ENCODE results near the gene WWC2.

WWC2 gene

DNA sequence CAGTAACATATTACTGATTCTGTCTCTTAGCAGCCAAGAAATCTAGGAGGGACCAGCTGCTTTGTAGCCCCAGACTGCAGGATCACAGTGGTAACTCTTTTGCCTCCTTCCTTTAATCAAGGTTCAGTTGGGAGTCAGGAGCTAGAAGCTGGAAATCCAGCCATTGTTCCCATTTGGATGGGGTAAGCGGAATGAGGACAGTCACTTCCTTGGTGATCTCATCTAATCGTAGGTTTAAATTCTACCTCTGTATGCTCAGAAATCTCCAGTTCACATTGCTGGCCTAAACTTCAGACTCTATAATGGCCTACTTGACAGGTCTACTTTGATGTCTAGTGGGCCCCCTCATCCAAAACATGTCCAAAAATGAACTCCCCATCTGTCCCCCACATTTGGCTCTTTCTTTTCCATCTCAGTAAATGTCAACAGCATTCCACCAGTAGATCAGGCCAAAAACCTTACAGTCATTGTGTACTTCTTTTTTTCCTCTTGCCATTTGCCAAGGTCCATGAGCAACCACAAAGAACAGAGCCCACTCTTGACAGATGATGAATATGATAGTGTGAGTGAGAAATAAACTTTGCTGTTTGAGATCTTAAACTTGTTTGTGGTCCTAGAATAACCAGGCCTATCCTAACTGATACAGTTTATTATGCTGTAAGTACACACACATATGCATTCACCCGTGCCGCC lies 40.1 kb downstream of the WWC2 start:
- Histone ChIP-seq H3K56ac (ENCODE audit: low read length) (no peak overlapping the region), H3K27ac (ENCODE audit: low read depth, low read length) (no peak overlapping the region), H4K5ac (ENCODE audit: low read length) (no peak overlapping the region), H2BK15ac (replicated peaks; ENCODE audit: low read depth) (no peak overlapping the region), H3K4me3 (ENCODE audit: low read length) (no peak overlapping the region), H3K79me2 (ENCODE audit: control insufficient read depth, insufficient read depth, low read length) (peaks cover 59% of the 10 kb centered on the region), H3K79me1 (ENCODE audit: low read length) (peaks cover 7% of the 10 kb centered on the region), H3K4ac (ENCODE audit: low read depth, low read length) (no peak overlapping the region), H3K23ac (ENCODE audit: low read length) (no peak overlapping the region), H4K8ac (ENCODE audit: low read depth, low read length) (no peak overlapping the region), H2BK120ac (ENCODE audit: low read depth, low read length) (no peak overlapping the region), H2BK5ac (ENCODE audit: low read length) (no peak overlapping the region), H3K4me2 (ENCODE audit: low read length) (no peak overlapping the region), H3K18ac (ENCODE audit: low read length) (no peak overlapping the region), H3K9ac (ENCODE audit: low read length) (no peak overlapping the region), H2AK5ac (ENCODE audit: low read length) (no peak overlapping the region), H3K4me1 (ENCODE audit: control insufficient read depth, low read depth, low read length) (peaks cover 7% of the 10 kb centered on the region), H3K27me3 (ENCODE audit: insufficient read depth, low read length, poor library complexity) (no peaks in the 10 kb centered on the region), H3K36me3 (ENCODE audit: control insufficient read depth, insufficient read depth, low read length) (no peaks in the 10 kb centered on the region)
- DNase-seq, result peak; percentile 31
- WGBS (ENCODE audit: extremely low coverage, insufficient coverage, low lambda C conversion rate), result no CpG with 5 or more reads among the region's 4 CpGs

GRCh38 chr4:183139972-183140570 lies 41.0 kb downstream of the WWC2 start:
- no peak overlapping the region for H4K5ac ChIP-seq (ENCODE audit: low read length)
- no peak overlapping the region for H3K4me3 ChIP-seq (ENCODE audit: low read length)
- no peak overlapping the region for H3K4ac ChIP-seq (ENCODE audit: low read depth, low read length)
- H3K27me3 ChIP-seq (ENCODE audit: insufficient read depth, low read length, poor library complexity), result no peaks in the 10 kb centered on the region
- H3K56ac ChIP-seq (ENCODE audit: low read length), result no peak overlapping the region
- no peak overlapping the region for H3K27ac ChIP-seq (ENCODE audit: low read depth, low read length)
- no peak overlapping the region for H2AK5ac ChIP-seq (ENCODE audit: low read length)
- H3K23ac ChIP-seq (ENCODE audit: low read length), result no peak overlapping the region
- peaks cover 61% of the 10 kb centered on the region for H3K79me2 ChIP-seq (ENCODE audit: control insufficient read depth, insufficient read depth, low read length)
- H3K79me1 ChIP-seq (ENCODE audit: low read length), result peaks cover 7% of the 10 kb centered on the region
- no peak for DNase-seq
- no peak overlapping the region for H3K18ac ChIP-seq (ENCODE audit: low read length)
- H3K36me3 ChIP-seq (ENCODE audit: control insufficient read depth, insufficient read depth, low read length), result no peaks in the 10 kb centered on the region
- WGBS (ENCODE audit: extremely low coverage, insufficient coverage, low lambda C conversion rate), result no CpG with 5 or more reads among the region's 9 CpGs
- no peak overlapping the region for H2BK120ac ChIP-seq (ENCODE audit: low read depth, low read length)
- no peak overlapping the region for H4K8ac ChIP-seq (ENCODE audit: low read depth, low read length)
- no peak overlapping the region for H3K9ac ChIP-seq (ENCODE audit: low read length)
- H3K4me1 ChIP-seq (ENCODE audit: control insufficient read depth, low read depth, low read length), result peaks cover 7% of the 10 kb centered on the region
- no peak overlapping the region for H3K4me2 ChIP-seq (ENCODE audit: low read length)
- no peak overlapping the region for H2BK15ac ChIP-seq (replicated peaks; ENCODE audit: low read depth)
- H2BK5ac ChIP-seq (ENCODE audit: low read length), result no peak overlapping the region

- no peak overlapping the region for H4K5ac ChIP-seq (ENCODE audit: low read length)
- no peak overlapping the region for H3K23ac ChIP-seq (ENCODE audit: low read length)
- no peak overlapping the region for H3K56ac ChIP-seq (ENCODE audit: low read length)
- peak; percentile 50 for DNase-seq
- no CpG with 5 or more reads among the region's 2 CpGs for WGBS (ENCODE audit: extremely low coverage, insufficient coverage, low lambda C conversion rate)
- no peak overlapping the region for H3K4me3 ChIP-seq (ENCODE audit: low read length)
- no peaks in the 10 kb centered on the region for H3K27me3 ChIP-seq (ENCODE audit: insufficient read depth, low read length, poor library complexity)
- H3K4me1 ChIP-seq (ENCODE audit: control insufficient read depth, low read depth, low read length), result peaks cover 7% of the 10 kb centered on the region
- no peak overlapping the region for H3K4me2 ChIP-seq (ENCODE audit: low read length)
- H3K36me3 ChIP-seq (ENCODE audit: control insufficient read depth, insufficient read depth, low read length), result no peaks in the 10 kb centered on the region
- no peak overlapping the region for H3K9ac ChIP-seq (ENCODE audit: low read length)
- peaks cover 7% of the 10 kb centered on the region for H3K79me1 ChIP-seq (ENCODE audit: low read length)
- H3K18ac ChIP-seq (ENCODE audit: low read length), result no peak overlapping the region
- H4K8ac ChIP-seq (ENCODE audit: low read depth, low read length), result no peak overlapping the region
- no peak overlapping the region for H2BK15ac ChIP-seq (replicated peaks; ENCODE audit: low read depth)
- H3K4ac ChIP-seq (ENCODE audit: low read depth, low read length), result no peak overlapping the region
- no peak overlapping the region for H2BK5ac ChIP-seq (ENCODE audit: low read length)
- H3K27ac ChIP-seq (ENCODE audit: low read depth, low read length), result no peak overlapping the region
- H2AK5ac ChIP-seq (ENCODE audit: low read length), result no peak overlapping the region
- peaks cover 60% of the 10 kb centered on the region for H3K79me2 ChIP-seq (ENCODE audit: control insufficient read depth, insufficient read depth, low read length)
- H2BK120ac ChIP-seq (ENCODE audit: low read depth, low read length), result no peak overlapping the region
Measured at GRCh38 chr4:183140911-183141320, 41.9 kb downstream of the WWC2 start.

- H3K36me3 ChIP-seq (ENCODE audit: control insufficient read depth, insufficient read depth, low read length), result no peaks in the 10 kb centered on the region
- peaks cover 64% of the 10 kb centered on the region for H3K79me2 ChIP-seq (ENCODE audit: control insufficient read depth, insufficient read depth, low read length)
- H2BK5ac ChIP-seq (ENCODE audit: low read length), result no peak overlapping the region
- no CpG with 5 or more reads among the region's 1 CpG for WGBS (ENCODE audit: extremely low coverage, insufficient coverage, low lambda C conversion rate)
- H3K18ac ChIP-seq (ENCODE audit: low read length), result no peak overlapping the region
- peaks cover 9% of the 10 kb centered on the region for H3K79me1 ChIP-seq (ENCODE audit: low read length)
- H2BK120ac ChIP-seq (ENCODE audit: low read depth, low read length), result no peak overlapping the region
- H3K4me3 ChIP-seq (ENCODE audit: low read length), result no peak overlapping the region
- no peak overlapping the region for H4K8ac ChIP-seq (ENCODE audit: low read depth, low read length)
- no peaks in the 10 kb centered on the region for H3K27me3 ChIP-seq (ENCODE audit: insufficient read depth, low read length, poor library complexity)
- no peak overlapping the region for H3K9ac ChIP-seq (ENCODE audit: low read length)
- H3K4me2 ChIP-seq (ENCODE audit: low read length), result no peak overlapping the region
- H3K56ac ChIP-seq (ENCODE audit: low read length), result no peak overlapping the region
- no peak overlapping the region for H2AK5ac ChIP-seq (ENCODE audit: low read length)
- H3K23ac ChIP-seq (ENCODE audit: low read length), result no peak overlapping the region
- peaks cover 7% of the 10 kb centered on the region for H3K4me1 ChIP-seq (ENCODE audit: control insufficient read depth, low read depth, low read length)
- H2BK15ac ChIP-seq (replicated peaks; ENCODE audit: low read depth), result no peak overlapping the region
- H3K27ac ChIP-seq (ENCODE audit: low read depth, low read length), result no peak overlapping the region
- no peak overlapping the region for H3K4ac ChIP-seq (ENCODE audit: low read depth, low read length)
- H4K5ac ChIP-seq (ENCODE audit: low read length), result no peak overlapping the region
- no peak for DNase-seq
Measured at GRCh38 chr4:183141997-183142396, 42.9 kb downstream of the WWC2 start.

- Histone ChIP-seq H2AK5ac (ENCODE audit: low read length) (no peak overlapping the region), H3K4me1 (ENCODE audit: control insufficient read depth, low read depth, low read length) (peaks cover 7% of the 10 kb centered on the region), H4K8ac (ENCODE audit: low read depth, low read length) (no peak overlapping the region), H3K4me3 (ENCODE audit: low read length) (no peak overlapping the region), H3K79me2 (ENCODE audit: control insufficient read depth, insufficient read depth, low read length) (peaks cover 63% of the 10 kb centered on the region), H2BK15ac (replicated peaks; ENCODE audit: low read depth) (no peak overlapping the region), H3K23ac (ENCODE audit: low read length) (no peak overlapping the region), H3K4me2 (ENCODE audit: low read length) (no peak overlapping the region), H3K79me1 (ENCODE audit: low read length) (peaks cover 9% of the 10 kb centered on the region), H3K27ac (ENCODE audit: low read depth, low read length) (no peak overlapping the region), H2BK5ac (ENCODE audit: low read length) (no peak overlapping the region), H4K5ac (ENCODE audit: low read length) (no peak overlapping the region), H3K4ac (ENCODE audit: low read depth, low read length) (peak overlapping the region; percentile 55), H3K56ac (ENCODE audit: low read length) (no peak overlapping the region), H2BK120ac (ENCODE audit: low read depth, low read length) (no peak overlapping the region), H3K36me3 (ENCODE audit: control insufficient read depth, insufficient read depth, low read length) (no peaks in the 10 kb centered on the region), H3K18ac (ENCODE audit: low read length) (no peak overlapping the region), H3K9ac (ENCODE audit: low read length) (no peak overlapping the region), H3K27me3 (ENCODE audit: insufficient read depth, low read length, poor library complexity) (no peaks in the 10 kb centered on the region)
- no CpG with 5 or more reads among the region's 6 CpGs for WGBS (ENCODE audit: extremely low coverage, insufficient coverage, low lambda C conversion rate)
- peak; percentile 37 for DNase-seq
Measured at GRCh38 chr4:183142571-183143550, 43.8 kb downstream of the WWC2 start.

Data from mesendoderm (in vitro differentiated cells).